HG03103 (cell line): ENCODE data around the gene TAGLN3.

Source experiments
- ATAC-seq: cut with Tn5 transposase; IDR thresholded peaks from one replicate; pipeline ENCODE4 v1.9.1; 2021; ENCODE audit warnings: low read depth; ENCODE audit not compliant: unreplicated experiment

The TAGLN3 gene

DNA sequence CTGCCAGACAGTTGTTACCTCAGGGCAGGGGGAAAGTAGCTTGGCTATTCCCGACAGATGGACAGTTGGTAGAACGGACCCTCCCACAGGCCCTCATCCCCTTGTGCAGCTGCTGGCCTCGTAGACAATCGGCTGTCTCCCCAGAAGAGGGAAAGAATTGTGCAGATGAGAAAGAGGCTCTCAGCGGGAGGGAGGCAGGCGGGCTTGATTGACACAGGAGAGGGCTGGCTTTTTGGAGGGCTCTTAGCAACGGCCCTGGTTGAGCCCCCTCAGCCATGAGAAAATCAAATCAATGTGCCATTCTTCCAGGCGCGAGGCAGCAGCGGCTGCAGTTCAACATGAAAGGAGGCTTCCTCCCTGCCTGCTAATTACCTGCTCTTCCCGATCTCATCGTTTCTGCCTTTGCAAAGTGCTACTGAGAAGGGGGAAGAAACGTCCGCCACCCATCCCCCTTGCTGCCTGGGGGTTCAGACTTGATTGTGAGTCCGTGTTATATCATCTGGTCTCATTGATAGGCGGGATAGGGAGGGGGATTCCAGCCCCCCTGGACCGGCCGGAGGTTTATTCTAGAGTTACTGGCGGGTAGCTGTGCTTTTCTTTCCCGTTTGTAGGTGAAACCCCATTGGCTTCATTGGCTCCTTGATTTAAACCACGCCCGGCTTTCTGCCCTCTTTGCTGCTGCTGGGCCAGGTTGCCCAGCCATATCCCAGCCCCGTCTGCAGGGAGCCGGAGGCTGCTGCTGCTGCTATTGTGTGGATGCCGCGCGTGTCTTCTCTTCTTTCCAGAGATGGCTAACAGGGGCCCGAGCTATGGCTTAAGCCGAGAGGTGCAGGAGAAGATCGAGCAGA, at the start of gene TAGLN3:
TAGLN3 (plus strand) TSS at position 287 of the 848 bp plus-strand sequence; CDS start at position 788, 501 bp downstream.
- no peak for ATAC-seq

DNA sequence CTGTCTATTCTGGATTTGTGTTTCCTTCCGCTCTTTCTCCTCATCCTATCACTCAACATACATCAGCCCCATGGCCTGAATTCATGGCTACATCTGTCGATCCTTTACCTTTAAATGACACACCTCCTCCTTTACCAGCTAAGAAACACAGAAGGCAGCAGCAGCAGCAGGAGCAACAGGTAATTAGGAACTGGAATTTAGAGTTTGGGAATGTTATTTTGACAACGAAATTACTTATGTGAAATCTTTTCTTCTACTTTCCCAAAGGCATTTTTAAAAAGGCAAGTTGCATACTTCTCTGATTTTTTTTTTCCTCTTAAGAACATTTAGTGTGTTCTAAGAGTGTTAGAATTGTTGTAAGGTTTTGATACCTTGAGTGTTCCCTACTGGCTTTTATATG, 49.0 kb upstream of the TAGLN3 start:
- no peak for ATAC-seq

GRCh38 chr3:111951032-111951431, 47.7 kb upstream of the TAGLN3 start:
- no peak for ATAC-seq

GRCh38 chr3:111952086-111952485, 46.6 kb upstream of the TAGLN3 start:
- no peak for ATAC-seq

DNA sequence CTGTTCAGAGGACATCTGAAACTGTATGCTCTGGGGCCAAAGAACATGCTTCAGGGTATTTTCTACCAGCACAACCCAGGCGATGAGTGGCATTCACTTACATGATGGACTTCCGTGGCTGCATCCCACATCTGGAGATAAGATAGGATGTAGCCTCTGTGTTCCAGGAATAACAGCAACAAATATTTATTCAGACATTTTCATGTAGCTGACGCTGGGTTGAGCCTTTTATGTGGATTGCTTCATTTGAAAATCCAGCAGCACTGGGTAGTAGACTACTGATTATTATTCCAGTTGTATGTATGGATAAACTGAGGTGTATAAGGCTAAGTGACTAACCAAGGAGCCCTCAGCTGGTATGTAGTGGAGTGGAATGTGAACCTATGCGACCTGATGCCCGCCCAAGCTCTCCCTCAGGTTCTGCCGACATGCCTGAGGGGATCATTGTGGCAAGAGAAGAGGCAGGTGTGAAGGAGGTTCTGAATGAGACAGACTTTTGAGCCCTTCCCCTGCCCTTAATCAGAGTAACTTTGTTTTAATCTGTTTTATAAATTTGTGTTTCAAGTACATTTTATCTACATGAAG, 45.8 kb upstream of the TAGLN3 start:
- no peak for ATAC-seq

DNA sequence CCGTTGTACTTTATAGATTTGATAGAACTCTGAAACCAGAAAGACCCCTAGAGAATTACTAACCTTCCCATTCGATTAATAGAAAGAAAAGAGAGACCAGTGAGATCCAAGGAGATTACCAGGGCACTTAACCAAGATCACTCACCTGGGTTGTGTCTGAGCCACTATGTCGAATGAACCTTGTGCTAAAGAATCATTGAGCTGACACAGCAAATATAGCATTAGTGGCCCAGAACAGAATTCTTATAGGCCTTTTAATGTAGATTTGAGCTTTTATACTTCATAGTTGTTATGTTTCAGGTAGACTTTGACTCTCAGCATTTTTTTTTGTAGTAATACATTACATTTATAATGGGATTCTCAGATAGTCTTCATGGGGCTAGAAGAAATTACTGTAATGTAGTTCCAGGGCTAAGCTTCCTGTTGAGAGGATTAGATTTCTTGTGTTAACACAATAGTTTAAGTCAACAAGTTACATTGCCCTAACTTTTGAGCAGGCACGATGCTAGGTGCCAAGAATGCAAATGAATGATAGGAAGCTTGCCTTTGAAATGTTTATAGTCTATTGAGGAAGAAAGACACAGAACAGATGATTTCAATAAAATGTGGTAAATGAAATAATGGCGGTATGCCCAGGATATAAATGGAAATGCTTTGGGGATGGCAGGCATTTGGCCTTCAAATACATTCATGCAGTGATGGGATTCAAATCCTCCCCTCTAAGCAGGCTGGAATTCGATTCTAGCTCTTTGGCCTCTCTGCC, 44.3 kb upstream of the TAGLN3 start:
- no peak for ATAC-seq

- ATAC-seq: no peak
Measured at GRCh38 chr3:111955876-111956275, 42.8 kb upstream of the TAGLN3 start.

DNA sequence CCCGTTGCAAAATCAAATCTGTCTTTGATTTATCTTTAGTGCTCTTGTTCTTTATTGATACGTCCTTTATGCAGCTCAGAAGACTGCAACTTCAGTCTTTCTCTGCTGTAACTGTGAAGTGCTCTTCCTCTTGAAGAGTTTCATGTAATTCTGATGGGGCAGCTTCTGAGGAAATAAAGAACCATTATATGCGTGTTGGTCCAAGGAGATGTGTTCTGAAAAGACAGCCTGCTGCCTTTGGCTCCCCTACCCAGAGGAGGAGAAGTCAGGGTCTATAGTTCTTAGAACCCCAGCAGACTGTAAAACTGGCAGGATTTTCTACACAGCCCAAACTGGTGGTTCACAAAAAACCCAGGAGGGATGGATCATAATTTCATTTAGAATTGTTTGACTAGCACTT, 42.3 kb upstream of the TAGLN3 start:
- no peak for ATAC-seq

DNA sequence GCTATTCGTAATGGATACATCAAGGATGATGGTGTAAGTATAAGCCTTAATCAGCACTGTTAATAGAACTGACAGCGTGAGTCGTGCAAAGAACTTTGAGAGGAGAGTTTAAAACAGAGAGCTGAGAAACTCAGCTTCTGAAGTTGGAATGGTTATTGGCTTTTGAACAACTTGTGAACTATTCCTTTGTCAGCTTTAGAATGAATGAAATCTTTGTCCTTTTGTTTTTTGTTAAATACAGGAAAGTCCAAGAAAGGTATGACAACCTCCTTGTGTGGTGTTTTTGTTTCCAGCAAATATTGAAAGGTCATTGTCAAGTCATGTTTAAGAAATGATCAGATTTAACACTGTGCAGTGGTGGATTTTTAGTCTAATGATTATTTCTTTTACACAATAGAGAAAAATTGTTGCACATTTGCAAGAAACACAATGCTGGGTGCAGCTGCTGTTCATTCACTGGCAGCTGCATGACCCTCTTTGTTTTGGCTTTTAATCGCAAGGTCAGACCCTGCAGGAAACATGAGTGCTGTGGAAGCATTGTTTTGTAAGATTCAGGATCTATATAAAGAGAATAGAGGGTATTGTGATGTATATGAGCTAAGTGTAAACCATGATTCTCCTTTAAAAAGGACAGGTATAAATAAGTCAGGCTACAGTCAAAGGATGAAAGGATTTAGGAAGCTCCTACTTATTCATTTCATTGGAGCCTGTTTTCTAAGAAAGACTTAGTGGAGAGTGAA, 41.6 kb upstream of the TAGLN3 start:
- no peak for ATAC-seq

GRCh38 chr3:111961461-111962164, 37.1 kb upstream of the TAGLN3 start:
- no peak for ATAC-seq

DNA sequence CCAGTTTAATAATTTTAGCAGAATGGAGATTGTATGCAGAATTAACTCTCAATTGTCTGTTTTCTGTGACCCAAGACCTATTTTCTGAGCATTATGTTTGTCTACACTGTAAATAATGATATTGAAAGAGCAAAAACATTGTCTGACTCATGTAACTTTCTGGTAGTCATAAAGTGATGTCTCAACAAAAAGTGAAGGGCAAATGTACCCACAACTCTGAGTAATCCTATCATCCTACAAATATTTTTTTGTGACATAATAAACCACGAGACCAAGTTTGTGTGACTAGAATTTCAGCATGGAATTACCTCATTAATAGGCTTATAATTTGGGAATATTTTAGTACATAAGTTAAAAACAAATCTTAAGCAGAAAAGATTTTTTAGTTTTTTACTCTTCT, 35.3 kb upstream of the TAGLN3 start:
- no peak for ATAC-seq

DNA sequence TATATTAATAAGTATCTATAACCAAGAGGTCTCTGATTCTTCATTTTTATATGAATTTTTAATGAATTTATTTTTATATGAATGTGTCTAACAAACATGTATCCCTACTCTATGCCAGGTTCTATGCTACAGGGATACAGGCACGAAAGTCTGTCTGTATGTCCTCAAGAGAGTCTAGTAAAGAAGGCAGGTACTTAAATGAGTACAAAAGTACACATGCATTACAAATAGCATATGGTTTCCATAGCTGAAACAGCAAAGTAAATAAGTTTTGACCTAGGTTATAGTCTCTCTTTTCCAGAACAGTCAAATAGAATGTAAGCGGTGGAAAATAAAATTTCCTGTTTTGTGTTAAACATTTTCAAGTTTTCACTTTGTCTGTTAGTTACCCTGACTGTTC, 33.2 kb upstream of the TAGLN3 start:
- no peak for ATAC-seq

- no peak for ATAC-seq
Measured at GRCh38 chr3:111967068-111967467, 31.7 kb upstream of the TAGLN3 start.

GRCh38 chr3:111967651-111968274, 31.0 kb upstream of the TAGLN3 start:
- peak; percentile 94 for ATAC-seq

DNA sequence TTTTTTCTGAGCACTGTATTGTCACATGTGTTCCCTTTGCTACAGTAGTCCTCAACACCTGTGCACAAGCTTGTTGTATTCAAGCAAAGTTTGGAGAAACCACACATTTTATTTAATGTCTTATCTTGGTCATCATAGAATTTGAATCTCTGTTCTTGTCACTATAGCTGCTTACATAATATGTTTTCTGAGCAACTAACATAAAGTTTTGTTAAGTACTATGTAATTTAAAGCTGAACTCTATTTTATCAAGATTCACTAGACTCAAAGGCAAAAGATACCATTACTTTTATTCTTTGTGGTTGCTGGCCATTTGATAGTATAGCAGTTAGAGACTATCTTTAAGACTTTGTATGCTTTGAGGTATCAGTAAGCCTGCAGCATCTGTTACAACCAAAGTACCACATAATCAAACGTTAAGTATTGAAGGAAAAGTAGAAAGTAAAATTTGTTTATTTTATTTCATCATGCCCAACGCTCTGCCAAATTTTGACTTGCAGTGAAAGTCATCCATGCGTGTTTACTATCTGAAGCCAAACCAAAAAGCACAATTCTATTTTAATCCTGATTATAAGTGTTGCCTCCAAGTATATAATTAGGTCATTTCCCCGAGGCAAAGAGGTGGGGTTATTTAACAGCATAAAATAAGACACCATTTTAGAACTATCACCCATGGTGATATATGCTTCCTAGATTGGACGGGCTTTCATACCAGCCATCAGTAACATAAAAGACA, 30.2 kb upstream of the TAGLN3 start:
- ATAC-seq: no peak

DNA sequence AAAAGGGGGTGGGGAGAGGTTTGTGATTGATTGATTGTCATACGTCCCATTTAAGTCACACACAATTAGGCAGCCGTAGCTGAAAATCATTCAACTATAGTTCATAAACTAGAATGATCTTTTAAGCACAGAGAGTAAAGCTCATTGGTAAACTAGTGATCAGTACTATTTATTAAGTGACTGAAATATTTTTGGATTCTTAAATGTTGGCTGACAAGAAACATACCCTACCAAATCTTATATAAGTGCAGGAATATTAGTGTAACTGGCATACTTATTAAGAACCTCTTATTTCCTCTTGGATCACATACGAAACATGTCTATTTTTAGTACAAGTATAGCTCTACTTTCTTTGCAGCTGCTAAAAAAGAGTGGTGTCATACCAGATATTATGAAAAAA, 28.3 kb upstream of the TAGLN3 start:
- no peak for ATAC-seq

DNA sequence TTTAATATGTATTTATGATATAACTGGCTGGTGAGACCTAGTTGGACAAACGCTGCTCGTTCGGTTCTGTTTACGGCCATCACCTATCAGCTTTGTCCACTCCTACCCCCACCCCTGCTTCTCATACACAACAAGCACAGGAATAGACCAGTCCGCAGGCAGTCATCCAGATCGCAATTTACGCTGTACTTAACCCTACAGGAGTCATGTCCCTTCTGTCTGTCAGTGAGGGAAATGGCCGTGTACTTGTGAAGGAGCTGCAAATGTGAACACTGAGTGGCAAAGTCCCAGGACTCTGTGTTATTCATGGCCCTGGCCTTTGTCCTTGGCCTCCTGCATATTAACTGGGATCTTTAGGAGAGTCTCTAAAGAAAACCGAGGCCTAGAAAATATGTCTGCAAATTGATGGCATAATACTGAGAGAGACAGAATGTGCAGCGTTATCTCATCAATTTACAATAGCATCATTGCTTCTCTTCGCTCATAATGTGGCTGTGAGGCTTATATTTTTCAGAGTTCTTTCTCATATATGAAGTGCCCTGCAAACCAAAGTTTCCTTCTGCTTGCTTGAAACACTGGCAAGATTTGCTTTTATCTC, 27.1 kb upstream of the TAGLN3 start:
- no peak for ATAC-seq

DNA sequence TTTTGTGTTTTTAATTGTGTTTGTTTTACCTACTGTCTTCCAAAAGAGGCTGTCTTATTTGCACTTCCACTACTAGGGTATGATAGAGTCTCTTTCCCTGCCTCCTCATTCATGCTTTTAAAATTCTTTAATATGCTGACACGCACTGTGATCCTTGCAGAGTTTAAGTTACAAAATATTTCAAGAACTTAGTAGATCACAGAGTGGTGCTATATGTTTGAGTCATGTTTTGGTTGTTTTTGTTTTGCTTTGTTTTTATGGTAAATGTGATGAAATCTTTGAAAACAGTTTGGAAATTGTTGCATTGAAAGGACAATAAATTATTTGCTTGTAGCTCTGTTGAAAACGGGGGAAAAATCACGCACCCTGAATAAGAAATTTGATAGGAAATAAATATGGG, 25.8 kb upstream of the TAGLN3 start:
- ATAC-seq: no peak

DNA sequence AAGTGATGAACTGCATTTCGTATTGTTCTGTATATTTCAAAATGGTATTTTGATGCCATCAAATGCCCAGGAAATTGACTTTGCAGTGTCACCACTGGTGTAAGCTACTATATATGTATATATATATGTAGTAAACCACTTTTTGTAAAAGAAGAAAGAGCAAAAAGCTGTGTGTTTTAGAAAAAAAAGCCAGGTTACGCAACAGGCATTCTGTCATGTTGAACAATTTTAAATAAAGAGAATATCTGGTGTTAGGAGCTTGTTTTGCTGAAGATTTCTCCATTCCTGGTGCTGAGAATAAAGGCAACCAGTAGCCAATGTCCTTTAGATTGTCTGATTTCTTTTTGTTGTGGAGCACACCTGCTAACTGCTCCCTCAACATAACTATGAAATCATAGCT, 23.6 kb upstream of the TAGLN3 start:
- no peak for ATAC-seq
